IMR-90 (cell line): ENCODE results near the gene GINS3. TPM values are rescaled to one million over a fixed set of nuclear protein-coding genes. Genes with fewer than 3 reads are reported as not detected.

Source experiments
- ATAC-seq: fragments of 200-7000 bp; cut with Tn5 transposase; 2 replicates; pipeline ENCODE4 v1.9.1; 2020; ENCODE audit warnings: low read depth, mild to moderate bottlenecking, moderate library complexity
- BruUV-seq: library from RNA; stranded (reverse); fragments of 400-500 nt; replicated peaks from 2 replicates; lab custom pipeline; 2021; lab: Mats Ljungman, UMichigan
- CTCF ChIA-PET: fragments of 300-600 bp; formaldehyde crosslinking; extraction: SDS; loops from one replicate; lab custom pipeline; 2021; ENCODE audit warnings: antibody characterized with exemption; lab: Yijun Ruan, JAX
- POLR2A ChIA-PET: fragments of 300-600 bp; sonication (Branson Sonifier 250); formaldehyde crosslinking; loops from one replicate; lab custom pipeline; 2022; ENCODE audit warnings: antibody characterized with exemption; ENCODE audit not compliant: unreplicated experiment; lab: Charles Lee
- DNase-seq: peaks from one replicate; pipeline ENCODE4 v3.0.0; 2013
- H2AFZ ChIP-seq: replicated peaks from 2 replicates; pipeline ENCODE3; 2013; ENCODE audit warnings: low read length, mild to moderate bottlenecking; ENCODE audit not compliant: poor library complexity
- H2AK5ac ChIP-seq: 2 replicates; pipeline ENCODE4 v1.6.1; 2013; ENCODE audit warnings: low read depth, low read length, inconsistent platforms
- H2AK9ac ChIP-seq: replicated peaks from 2 replicates; pipeline ENCODE3; 2013; ENCODE audit warnings: mild to moderate bottlenecking, low read depth, low read length, moderate library complexity; ENCODE audit not compliant: poor library complexity
- H2BK120ac ChIP-seq: 2 replicates; pipeline ENCODE4 v1.6.1; 2013; ENCODE audit warnings: low read depth, low read length, inconsistent platforms
- H2BK15ac ChIP-seq: 3 replicates; pipeline ENCODE4 v1.6.1; 2013; ENCODE audit warnings: low read depth, low read length, inconsistent platforms
- H2BK20ac ChIP-seq: 2 replicates; pipeline ENCODE4 v1.6.1; 2013; ENCODE audit warnings: low read depth, mild to moderate bottlenecking, inconsistent platforms, low read length, moderate library complexity
- H2BK5ac ChIP-seq: 2 replicates; pipeline ENCODE4 v1.6.1; 2013; ENCODE audit warnings: mild to moderate bottlenecking, low read depth, low read length, inconsistent platforms; ENCODE audit not compliant: poor library complexity, severe bottlenecking
- H3K14ac ChIP-seq: replicated peaks from 2 replicates; pipeline ENCODE4 v1.6.1; 2013; ENCODE audit warnings: low read depth, low read length, inconsistent platforms
- H3K18ac ChIP-seq: 2 replicates; pipeline ENCODE4 v1.6.1; 2013; ENCODE audit warnings: low read depth, low read length, control low read depth
- H3K23ac ChIP-seq: 2 replicates; pipeline ENCODE4 v1.6.1; 2013; ENCODE audit warnings: low read depth, low read length, inconsistent platforms
- H3K27ac ChIP-seq: 2 replicates; pipeline ENCODE4 v1.5.1; 2013; ENCODE audit warnings: mild to moderate bottlenecking, control low read depth, low read length; ENCODE audit not compliant: insufficient read depth
- H3K27me3 ChIP-seq: 2 replicates; pipeline ENCODE4 v1.6.1; 2013; ENCODE audit warnings: low read length; ENCODE audit not compliant: control insufficient read depth, insufficient read depth
- H3K36me3 ChIP-seq: 2 replicates; pipeline ENCODE4 v1.6.1; 2013; ENCODE audit warnings: low read length, mixed read lengths; ENCODE audit not compliant: control insufficient read depth, insufficient read depth
- H3K4ac ChIP-seq: 2 replicates; pipeline ENCODE4 v1.6.1; 2013; ENCODE audit warnings: low read depth, low read length, inconsistent platforms
- H3K4me1 ChIP-seq: 2 replicates; pipeline ENCODE4 v1.6.1; 2013; ENCODE audit warnings: low read length, mixed read lengths; ENCODE audit not compliant: control insufficient read depth, insufficient read depth
- H3K4me2 ChIP-seq: 2 replicates; pipeline ENCODE4 v1.6.1; 2013; ENCODE audit warnings: low read depth, mild to moderate bottlenecking, control low read depth, low read length, moderate library complexity
- H3K4me3 ChIP-seq: 2 replicates; pipeline ENCODE4 v1.5.1; 2013; ENCODE audit warnings: low read depth, mild to moderate bottlenecking, control low read depth, low read length, moderate library complexity; ENCODE audit not compliant: insufficient read depth
- H3K56ac ChIP-seq: 2 replicates; pipeline ENCODE4 v1.6.1; 2013; ENCODE audit warnings: low read length, inconsistent platforms; ENCODE audit not compliant: insufficient read depth; ENCODE audit errors: extremely low read depth
- H3K79me1 ChIP-seq, 2 experiments: 2 replicates each; pipeline ENCODE4 v1.6.1; 2013; ENCODE audit warnings: low read length in 2 of 2, inconsistent platforms in 1 of 2, low read depth in 1 of 2
- H3K9ac ChIP-seq: 2 replicates; pipeline ENCODE4 v1.6.1; 2013; ENCODE audit warnings: low read depth, low read length, control low read depth
- H3K9me1 ChIP-seq: 2 replicates; pipeline ENCODE4 v1.6.1; 2013; ENCODE audit warnings: low read length, inconsistent platforms; ENCODE audit not compliant: insufficient read depth
- H3K9me3 ChIP-seq: 2 replicates; pipeline ENCODE4 v1.6.1; 2013; ENCODE audit warnings: low read length; ENCODE audit not compliant: control insufficient read depth, insufficient read depth
- H4K20me1 ChIP-seq: 2 replicates; pipeline ENCODE4 v1.6.1; 2013; ENCODE audit warnings: low read length, inconsistent platforms; ENCODE audit not compliant: insufficient read depth
- H4K5ac ChIP-seq: 2 replicates; pipeline ENCODE4 v1.6.1; 2013; ENCODE audit warnings: mild to moderate bottlenecking, low read depth, low read length, control low read depth
- H4K8ac ChIP-seq, 2 experiments: 2 replicates each; pipeline ENCODE4 v1.6.1; 2013; ENCODE audit warnings: low read depth in 2 of 2, low read length in 2 of 2, control low read depth in 1 of 2, inconsistent platforms in 1 of 2
- H4K91ac ChIP-seq: 2 replicates; pipeline ENCODE4 v1.6.1; 2013; ENCODE audit warnings: low read depth, low read length, inconsistent platforms; ENCODE audit not compliant: insufficient read depth
- BHLHE40 ChIP-seq: fragments of 150-350 bp; IDR thresholded peaks from 2 replicates; pipeline ENCODE4 v1.6.1; 2016; ENCODE audit warnings: mild to moderate bottlenecking, low read depth, low read length
- CEBPB ChIP-seq: IDR thresholded peaks from 2 replicates; pipeline ENCODE4 v1.6.1; 2012; ENCODE audit warnings: low read depth, low read length, improper control_type of control experiment
- CHD1 ChIP-seq: IDR thresholded peaks from 2 replicates; pipeline ENCODE4 v1.6.1; 2012; ENCODE audit warnings: low read depth, low read length, improper control_type of control experiment
- MAZ ChIP-seq: IDR thresholded peaks from 2 replicates; pipeline ENCODE4 v1.6.1; 2012; ENCODE audit warnings: low read depth, mild to moderate bottlenecking, low read length, improper control_type of control experiment, moderate library complexity, borderline replicate concordance
- RAD21 ChIP-seq: IDR thresholded peaks from 2 replicates; pipeline ENCODE4 v1.6.1; 2012; ENCODE audit warnings: low read length, improper control_type of control experiment
- SMC3 ChIP-seq: fragments of 150-350 bp; IDR thresholded peaks from 2 replicates; pipeline ENCODE4 v1.6.1; 2016; ENCODE audit warnings: low read depth, mild to moderate bottlenecking, antibody characterized with exemption, low read length, moderate library complexity
- WGBS, 2 experiments: methylation state at CpG; one replicate each; pipeline versions ENCODE4 v1.1.5 to v1.1.7; 2013; ENCODE audit warnings: missing lambda C conversion rate in 2 of 2; ENCODE audit not compliant: insufficient read length in 1 of 2; ENCODE audit errors: extremely low coverage in 2 of 2; 5-methylcytosine and 5-hydroxymethylcytosine counted together
- dilution Hi-C: fragments of 300-500 bp; cut with HindIII; formaldehyde crosslinking; loops from one replicate; pipeline ENCODE4 v1.14.3; 2018; ENCODE audit warnings: low sequenced_read_pairs; ENCODE audit not compliant: unreplicated experiment
- in situ Hi-C: fragments of 300-500 bp; cut with MboI; formaldehyde crosslinking; loops from 3 replicates; pipeline ENCODE4 v1.14.3; 2019; ENCODE audit warnings: low sequenced_read_pairs, inconsistent platforms, mixed read lengths
- intact Hi-C: fragments of 100-400 bp; cut with micrococcal nuclease; formaldehyde crosslinking; loops from 2 replicates; pipeline ENCODE4 v1.10.0; 2022
- polyA plus RNA-seq, 3 experiments: library from polyadenylated mRNA; depleted of rRNA; stranded (reverse); fragments of >200 nt; gene quantifications; 2 replicates each; pipeline ENCODE4 v1.2.3, GENCODE V29; 2012; ENCODE audit warnings: low replicate concordance in 1 of 3
- total RNA-seq: library from RNA; depleted of rRNA; stranded (reverse); fragments of >200 nt; gene quantifications from 2 replicates; pipeline ENCODE4 v1.2.3, GENCODE V29; 2012
- TF ChIP-seq, protein P1 (sequence below): fragments of 150-350 bp; IDR thresholded peaks from 2 replicates; pipeline ENCODE4 v1.6.1; 2016; ENCODE audit warnings: low read depth, mild to moderate bottlenecking, low read length, moderate library complexity, borderline replicate concordance

GINS3 gene
- total and polyA plus RNA-seq, 2 of the 4 experiments (the other 2 are of a cell fraction): 5.2 to 5.4 TPM

DNA sequence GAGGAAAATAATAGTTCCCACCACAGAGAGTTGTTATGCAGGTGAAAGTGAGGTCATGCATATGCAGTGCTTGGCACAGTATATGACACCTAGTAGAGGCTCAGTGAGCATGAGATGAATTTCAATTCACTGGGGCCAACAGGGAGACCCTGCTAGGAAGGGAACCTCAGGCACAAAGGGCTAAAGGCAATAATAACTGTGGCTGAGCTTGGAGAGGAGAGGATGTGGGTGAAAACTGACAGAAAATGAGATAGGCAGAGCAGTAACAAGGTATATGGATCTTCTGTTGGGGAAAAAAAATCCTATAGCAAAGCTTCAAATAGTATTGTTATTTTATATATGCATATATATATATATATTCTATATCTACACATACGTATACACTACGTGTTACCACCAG lies 25.0 kb upstream of the GINS3 start:
- no peak overlapping the region for H2BK120ac ChIP-seq
- no TSS peak for BruUV-seq
- H3K18ac ChIP-seq: no peak overlapping the region
- no peaks in the 10 kb centered on the region for H3K4me1 ChIP-seq
- no peak overlapping the region for H3K4me2 ChIP-seq
- H2AK9ac ChIP-seq: no peak overlapping the region
- no CpG with 5 or more reads among the region's 2 CpGs for WGBS, 2 experiments
- ChIA-PET CTCF (no interaction called here), POLR2A (no interaction called here)
- H3K9me1 ChIP-seq: no peaks in the 10 kb centered on the region
- ATAC-seq (no peak), DNase-seq (no peak)
- no peak overlapping the region for H3K9ac ChIP-seq
- no peak overlapping the region for H2BK5ac ChIP-seq
- dilution Hi-C loops (no loop called here), intact Hi-C loops (no loop called here), in situ Hi-C loops (no loop called here)
- no peak overlapping the region for H3K27ac ChIP-seq
- no peak overlapping the region for H3K4me3 ChIP-seq
- H3K79me1 ChIP-seq: no peaks in the 10 kb centered on the region
- no peak overlapping the region for H2AFZ ChIP-seq
- no peak overlapping the region for H2AK5ac ChIP-seq
- no peak overlapping the region for H2BK20ac ChIP-seq
- TF ChIP-seq RAD21 (no peak), CEBPB (no peak), CHD1 (no peak), MAZ (no peak), BHLHE40 (no peak), SMC3 (no peak)
- TF ChIP-seq, protein P1, sequence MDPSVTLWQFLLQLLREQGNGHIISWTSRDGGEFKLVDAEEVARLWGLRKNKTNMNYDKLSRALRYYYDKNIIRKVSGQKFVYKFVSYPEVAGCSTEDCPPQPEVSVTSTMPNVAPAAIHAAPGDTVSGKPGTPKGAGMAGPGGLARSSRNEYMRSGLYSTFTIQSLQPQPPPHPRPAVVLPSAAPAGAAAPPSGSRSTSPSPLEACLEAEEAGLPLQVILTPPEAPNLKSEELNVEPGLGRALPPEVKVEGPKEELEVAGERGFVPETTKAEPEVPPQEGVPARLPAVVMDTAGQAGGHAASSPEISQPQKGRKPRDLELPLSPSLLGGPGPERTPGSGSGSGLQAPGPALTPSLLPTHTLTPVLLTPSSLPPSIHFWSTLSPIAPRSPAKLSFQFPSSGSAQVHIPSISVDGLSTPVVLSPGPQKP: no peak
- H4K5ac ChIP-seq: no peak overlapping the region
- peaks cover 2% of the 10 kb centered on the region; the same call in 1 of the 2 replicates for H3K27me3 ChIP-seq
- H2BK15ac ChIP-seq: no peak overlapping the region
- no peak overlapping the region for H3K14ac ChIP-seq
- H4K91ac ChIP-seq: no peak overlapping the region
- no peak overlapping the region for H3K56ac ChIP-seq
- H4K8ac ChIP-seq: no peak overlapping the region
- no peak overlapping the region for H3K23ac ChIP-seq
- no peak overlapping the region for H3K4ac ChIP-seq
- H3K36me3 ChIP-seq: no peaks in the 10 kb centered on the region
- H3K9me3 ChIP-seq: no peaks in the 10 kb centered on the region
- H4K20me1 ChIP-seq: no peaks in the 10 kb centered on the region
